HCT116 (cell line): ENCODE data around the gene C9orf72.
A peak's percentile ranks its signal among the peaks of the same experiment; 100 is the strongest.

ENCODE experiments used
- CEBPB ChIP-seq: IDR thresholded peaks from 2 replicates; pipeline ENCODE4 v1.6.1; 2012; ENCODE audit warnings: low read depth
- CTCF ChIP-seq, 3 experiments: fragments of 200-600 bp in 1 of 3; sonication (generic) in 1 of 3; IDR thresholded peaks in 2 of 3; conservative IDR thresholded peaks in 1 of 3; 2 replicates each; pipeline ENCODE4 v1.5.1; 2012 to 2017; ENCODE audit warnings: low read depth in 2 of 3, low read length in 2 of 3, antibody characterized with exemption in 1 of 3, borderline replicate concordance in 1 of 3, control low read depth in 1 of 3, mild to moderate bottlenecking in 1 of 3, mixed read lengths in 1 of 3, mixed run types in 1 of 3, moderate library complexity in 1 of 3; ENCODE audit not compliant: insufficient read depth in 1 of 3
- EGR1 ChIP-seq: IDR thresholded peaks from 2 replicates; pipeline ENCODE4 v1.6.1; 2012; ENCODE audit warnings: low read depth
- EZH2phosphoT487 ChIP-seq: fragments of 200-600 bp; IDR thresholded peaks from 2 replicates; pipeline ENCODE4 v1.6.1; 2018; ENCODE audit warnings: antibody characterized with exemption, borderline replicate concordance
- JUND ChIP-seq: IDR thresholded peaks from 2 replicates; pipeline ENCODE4 v1.6.1; 2012
- MAX ChIP-seq: IDR thresholded peaks from 2 replicates; pipeline ENCODE4 v1.6.1; 2012
- POLR2A ChIP-seq: IDR thresholded peaks from 2 replicates; pipeline ENCODE4 v1.7.0; 2011; ENCODE audit warnings: borderline replicate concordance; ENCODE audit not compliant: insufficient read depth, insufficient read length; ENCODE audit errors: extremely low read depth
- POLR2AphosphoS5 ChIP-seq: IDR thresholded peaks from 2 replicates; pipeline ENCODE4 v1.6.1; 2011; ENCODE audit warnings: mild to moderate bottlenecking, low read depth, low read length, moderate library complexity
- ZNF274 ChIP-seq: fragments of 200-500 bp; sonication (Bioruptor generic); IDR thresholded peaks from 2 replicates; pipeline ENCODE4 v1.6.1; 2014; ENCODE audit warnings: mild to moderate bottlenecking, low read depth, low read length, inconsistent platforms

- TF ChIP-seq EZH2phosphoT487 (no peak), POLR2A (peak; percentile 17), ZNF274 (no peak), CTCF (IDR thresholded peaks at IDR 0.05 in 2 of 3, conservative IDR thresholded peaks at IDR 0.05 in 1 of 3; ENCODE audit: borderline replicate concordance in 1 of 3, insufficient read depth in 1 of 3, low read depth in 2 of 3, low read length in 2 of 3) (no peak), CEBPB (no peak), EGR1 (no peak), POLR2AphosphoS5 (peak; percentile 77), JUND (no peak), MAX (no peak)
Measured at GRCh38 chr9:27572918-27573633, at the start of gene C9orf72.
